Sigmoid colon (tissue), 7 donors: ENCODE results near the gene NDUFA5. TPM values are rescaled to one million over a fixed set of nuclear protein-coding genes. Genes with fewer than 3 reads are reported as not detected.

ENCODE experiments used
- DNase-seq: peaks from one replicate; pipeline ENCODE4 v3.0.0-alpha.2; 2019
- H3K27ac ChIP-seq, 4 donors: fragments of 200-600 bp; sonication (generic); one replicate each; pipeline ENCODE4 v1.5.1; 2016 to 2019; ENCODE audit warnings: mild to moderate bottlenecking in 1 of 4
- H3K27me3 ChIP-seq, 3 donors: fragments of 200-600 bp; sonication (generic); one replicate each; pipeline ENCODE4 v1.5.1; 2019; ENCODE audit warnings: mild to moderate bottlenecking in 1 of 3
- H3K36me3 ChIP-seq, 4 donors: fragments of 200-600 bp; sonication (generic); one replicate each; pipeline ENCODE4 v1.5.1; 2016 to 2019
- H3K4me1 ChIP-seq, 4 donors: fragments of 200-600 bp; sonication (generic); one replicate each; pipeline ENCODE4 v1.5.1; 2017 to 2019
- H3K4me3 ChIP-seq, 4 donors: fragments of 200-600 bp; sonication (generic); one replicate each; pipeline ENCODE4 v1.5.1; 2017 to 2019; ENCODE audit warnings: mild to moderate bottlenecking in 2 of 4, moderate library complexity in 1 of 4
- H3K9me3 ChIP-seq, 4 donors: fragments of 200-600 bp in 3 of 4; sonication (generic) in 3 of 4; one replicate each; pipeline versions ENCODE4 v1.5.1 to v1.6.1; 2013 to 2019
- CTCF ChIP-seq, 4 experiments: fragments of 450-650 bp in 3 of 4; fragments of 200-600 bp in 1 of 4; IDR thresholded peaks; one replicate each; pipeline ENCODE4 v1.5.1; 2016 to 2019; ENCODE audit warnings: antibody characterized with exemption in 4 of 4, mild to moderate bottlenecking in 3 of 4, moderate library complexity in 2 of 4
- EP300 ChIP-seq, 4 donors: sonication (generic); formaldehyde crosslinking; IDR thresholded peaks; one replicate each; pipeline ENCODE4 v1.6.1; 2017; ENCODE audit warnings: antibody characterized with exemption in 4 of 4
- POLR2A ChIP-seq, 2 donors: fragments of 450-650 bp; IDR thresholded peaks; one replicate each; pipeline ENCODE4 v1.6.1; 2016; ENCODE audit warnings: antibody characterized with exemption in 2 of 2, mild to moderate bottlenecking in 2 of 2, moderate library complexity in 2 of 2
- POLR2AphosphoS5 ChIP-seq, 4 donors: sonication (generic); formaldehyde crosslinking; IDR thresholded peaks; one replicate each; pipeline ENCODE4 v1.6.1; 2017; ENCODE audit warnings: antibody characterized with exemption in 4 of 4
- WGBS, 2 donors: extraction: QIAGEN DNeasy Blood & Tissue Kit; methylation state at CpG; one replicate each; pipeline ENCODE4 v1.1.7; 2013; 5-methylcytosine and 5-hydroxymethylcytosine counted together
- intact Hi-C: fragments of 100-400 bp; cut with DNase I; formaldehyde crosslinking; loops from one replicate; pipeline ENCODE4 v1.15.1; 2023
- polyA plus RNA-seq, 3 donors: library from polyadenylated mRNA; stranded (reverse); fragments of 200-250 nt; gene quantifications; one replicate each; pipeline ENCODE4 v1.2.3, GENCODE V29; 2013
- total RNA-seq, 4 donors: library from RNA; depleted of rRNA; stranded (reverse); fragments of >200 nt; gene quantifications; one replicate each; pipeline ENCODE4 v1.1.0, GENCODE V29; 2016
- donor health status: healthy with polysubstance abuse.
- donor health status: Bipolar disorder and iron deficiency.
- donor health status: healthy.

The NDUFA5 gene
- total and polyA plus RNA-seq, 7 donors: 55.6 to 211 (median 97.4) TPM

DNA sequence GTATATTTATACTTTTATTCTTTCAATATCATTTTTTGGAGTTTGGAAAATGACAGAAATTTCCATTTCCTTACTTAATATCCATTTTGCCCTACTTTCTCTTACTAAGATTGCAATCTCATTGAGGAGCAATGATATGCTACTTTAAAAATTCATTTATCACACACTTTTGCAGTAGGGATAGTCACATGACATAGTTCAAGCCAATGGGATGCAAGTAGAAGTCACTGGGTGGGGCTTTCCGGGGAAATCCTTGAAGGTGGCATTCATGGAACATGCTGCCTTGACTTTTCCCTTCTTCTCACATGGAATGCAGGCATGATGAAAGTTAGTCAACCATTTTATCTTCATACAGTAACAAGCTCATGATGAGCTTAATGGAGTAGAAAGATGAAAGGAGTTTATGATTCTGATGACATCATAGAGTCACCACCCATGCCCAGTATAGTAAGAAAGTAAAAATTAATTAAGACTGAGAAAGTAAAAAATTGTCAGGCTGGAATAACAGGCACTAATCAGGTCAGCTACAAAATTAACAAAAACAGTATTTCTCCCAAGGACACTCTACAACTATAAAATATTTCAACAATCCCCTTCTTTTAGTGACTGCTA lies 56.6 kb downstream of the NDUFA5 start:
- DNase-seq: no peak
- no peak overlapping the region for H3K4me3 ChIP-seq
- no peaks in the 10 kb centered on the region for H3K4me1 ChIP-seq
- no peaks in the 10 kb centered on the region for H3K27me3 ChIP-seq
- intact Hi-C loops: no loop called here
- no peaks in the 10 kb centered on the region for H3K36me3 ChIP-seq
- peaks cover 0 to 3% (median 0%) of the 10 kb centered on the region in 4 donors for H3K9me3 ChIP-seq
- H3K27ac ChIP-seq: no peak overlapping the region
- TF ChIP-seq POLR2AphosphoS5 (IDR thresholded peaks at IDR 0.05): no peak
- WGBS, 2 donors: 73 to 96% methylated on average over 1 of the region's 1 CpG

DNA sequence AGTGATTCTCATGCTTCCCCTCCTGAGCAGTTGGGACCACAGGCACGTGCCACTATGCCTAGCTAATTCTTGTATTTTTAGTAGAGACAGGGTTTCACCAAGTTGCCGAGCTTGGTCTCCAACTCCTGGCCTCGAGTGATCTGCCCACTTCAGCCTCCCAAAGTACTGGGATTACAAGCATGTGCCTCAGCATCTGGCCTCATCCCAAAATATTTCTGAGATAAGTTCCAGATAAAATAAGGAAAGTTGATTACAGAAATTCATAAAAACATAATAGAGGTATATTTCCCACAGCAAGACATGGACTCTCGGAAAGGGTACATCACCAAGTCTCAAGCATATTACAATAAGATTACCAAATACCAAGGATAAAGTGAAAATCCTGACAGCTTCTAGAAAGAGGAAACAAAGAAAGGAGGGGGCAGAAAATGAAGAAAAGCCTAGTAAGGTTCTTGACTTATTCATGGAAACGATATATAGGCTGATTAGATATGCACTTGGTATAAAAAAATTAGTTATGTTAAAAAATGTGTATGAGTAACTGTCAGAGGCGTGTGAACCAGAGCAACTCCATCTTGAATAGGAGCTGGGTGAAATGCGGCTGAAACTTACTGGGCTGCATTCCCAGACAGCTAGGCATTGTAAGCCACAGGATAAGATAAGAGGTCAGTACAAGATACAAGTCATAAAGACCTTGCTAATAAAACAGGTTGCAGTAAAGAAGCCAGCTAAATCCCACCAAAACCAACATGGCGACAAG lies 58.2 kb downstream of the NDUFA5 start:
- intact Hi-C loops: loop anchor here (10.0 kb wide), 1 partner anchor 205 kb away; no protein-coding TSS in a partner anchor
- Histone ChIP-seq H3K27ac (no peak overlapping the region), H3K36me3 (no peaks in the 10 kb centered on the region), H3K9me3 (no peaks in the 10 kb centered on the region), H3K4me1 (no peaks in the 10 kb centered on the region), H3K27me3 (no peaks in the 10 kb centered on the region), H3K4me3 (no peak overlapping the region)
- WGBS, 2 donors: 68 to 84% methylated on average over 8 of the region's 8 CpGs
- no peak for DNase-seq
- TF ChIP-seq POLR2AphosphoS5 (IDR thresholded peaks at IDR 0.05) (no peak), CTCF (IDR thresholded peaks at IDR 0.05) (no peak), POLR2A (IDR thresholded peaks at IDR 0.05) (no peak), EP300 (IDR thresholded peaks at IDR 0.05) (no peak)

- TF ChIP-seq POLR2AphosphoS5 (IDR thresholded peaks at IDR 0.05) (no peak), EP300 (IDR thresholded peaks at IDR 0.05) (no peak), CTCF (IDR thresholded peaks at IDR 0.05) (no peak), POLR2A (IDR thresholded peaks at IDR 0.05) (no peak)
- H3K9me3 ChIP-seq: no peaks in the 10 kb centered on the region
- H3K27ac ChIP-seq: no peak overlapping the region
- intact Hi-C loops: loop anchor here (10.0 kb wide), 1 partner anchor 206 kb away; no protein-coding TSS in a partner anchor
- no peaks in the 10 kb centered on the region for H3K36me3 ChIP-seq
- no peaks in the 10 kb centered on the region for H3K27me3 ChIP-seq
- no peak for DNase-seq
- no peak overlapping the region for H3K4me3 ChIP-seq
- H3K4me1 ChIP-seq: no peaks in the 10 kb centered on the region
- WGBS, 2 donors: 52 to 56% methylated on average over 2 of the region's 2 CpGs
Observed at GRCh38 chr7:123498601-123499000, 59.0 kb downstream of the NDUFA5 start.

GRCh38 chr7:123498031-123498430 lies 59.6 kb downstream of the NDUFA5 start:
- no peak for TF ChIP-seq CTCF (IDR thresholded peaks at IDR 0.05)
- H3K4me3 ChIP-seq: no peak overlapping the region
- no peaks in the 10 kb centered on the region for H3K9me3 ChIP-seq
- H3K36me3 ChIP-seq: no peaks in the 10 kb centered on the region
- no peaks in the 10 kb centered on the region for H3K4me1 ChIP-seq
- intact Hi-C loops: loop anchor here (10.0 kb wide), 1 partner anchor 207 kb away; no protein-coding TSS in a partner anchor
- H3K27me3 ChIP-seq: no peaks in the 10 kb centered on the region
- no peak for DNase-seq
- 77 to 79% methylated on average over 1 of the region's 1 CpG for WGBS, 2 donors
- no peak overlapping the region for H3K27ac ChIP-seq

DNA sequence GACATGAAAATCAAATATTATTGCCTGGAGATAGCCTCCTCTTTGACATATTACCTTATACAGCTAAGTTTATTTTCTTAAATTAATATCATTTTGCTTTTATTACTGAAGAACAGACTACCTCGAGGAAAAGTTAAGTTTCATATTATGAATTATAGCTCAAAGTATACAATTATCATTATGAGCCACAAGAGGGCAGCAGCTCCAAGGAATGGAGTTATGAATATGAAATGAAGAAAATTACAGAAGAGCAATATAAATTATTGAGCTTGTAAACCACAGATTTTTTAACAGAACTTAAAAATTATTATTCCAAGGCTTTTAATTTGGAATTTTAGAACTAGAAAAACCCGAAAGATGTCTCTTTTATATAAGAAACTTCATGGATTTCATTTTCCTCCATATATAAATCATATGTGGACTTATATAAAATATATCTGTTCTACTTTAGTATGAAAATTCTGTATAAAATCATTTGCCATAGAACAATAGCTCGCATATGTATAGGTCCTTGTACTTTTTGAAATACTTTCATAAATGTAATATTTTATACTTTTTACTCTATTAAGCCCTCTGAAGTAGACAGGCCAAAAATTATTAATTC lies 63.3 kb downstream of the NDUFA5 start:
- Histone ChIP-seq H3K27ac (no peak overlapping the region), H3K27me3 (no peaks in the 10 kb centered on the region), H3K36me3 (no peaks in the 10 kb centered on the region), H3K4me3 (no peak overlapping the region), H3K4me1 (no peaks in the 10 kb centered on the region), H3K9me3 (no peaks in the 10 kb centered on the region)
- peak in 3 of 4 experiments; percentile 26 to 64 (median 46) for TF ChIP-seq CTCF (IDR thresholded peaks at IDR 0.05)
- TF ChIP-seq POLR2A (IDR thresholded peaks at IDR 0.05): no peak
- no peak for DNase-seq
- WGBS, 2 donors: 6 to 11% methylated on average over 3 of the region's 3 CpGs
- intact Hi-C loops: loop anchor here (5.0 to 10.0 kb wide), 3 partner anchors 63 to 373 kb away; partner anchors contain the start of gene NDUFA5
